Activated gamma-delta T cell treated with Interleukin-2 at 50 U/mL for 16 hours (primary cell): ENCODE measurements around the gene CARF.
A peak's percentile ranks its signal among the peaks of the same experiment; 100 is the strongest.
"Not testable (repeated sequence)": the region's sequence is repeated elsewhere in the genome, so short reads cannot be mapped to it uniquely, and the experiment has no call there.

Experiments used
- DNase-seq: peaks from one replicate; pipeline ENCODE4 v3.0.0-alpha.2; 2020

The CARF gene

DNA sequence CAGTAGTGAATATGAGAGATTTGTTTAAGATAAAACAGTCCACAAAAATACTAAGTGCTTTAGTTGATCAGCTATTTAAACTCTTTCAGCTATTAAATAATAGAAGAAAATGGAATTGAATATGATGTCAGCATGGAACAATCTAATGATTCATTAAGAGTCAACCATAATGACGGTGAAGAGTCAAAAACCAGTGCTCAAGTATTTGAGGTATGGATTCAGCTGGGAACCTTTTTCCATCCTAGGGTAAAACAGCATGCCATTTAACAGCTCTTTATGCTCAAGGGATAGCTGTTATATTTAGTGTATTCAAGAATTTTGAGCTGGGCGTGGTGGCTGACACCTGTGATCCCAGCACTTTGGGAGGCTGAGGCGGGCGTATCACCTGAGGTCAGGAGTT, 29.7 kb downstream of the CARF start:
- DNase-seq, result no peak

DNA sequence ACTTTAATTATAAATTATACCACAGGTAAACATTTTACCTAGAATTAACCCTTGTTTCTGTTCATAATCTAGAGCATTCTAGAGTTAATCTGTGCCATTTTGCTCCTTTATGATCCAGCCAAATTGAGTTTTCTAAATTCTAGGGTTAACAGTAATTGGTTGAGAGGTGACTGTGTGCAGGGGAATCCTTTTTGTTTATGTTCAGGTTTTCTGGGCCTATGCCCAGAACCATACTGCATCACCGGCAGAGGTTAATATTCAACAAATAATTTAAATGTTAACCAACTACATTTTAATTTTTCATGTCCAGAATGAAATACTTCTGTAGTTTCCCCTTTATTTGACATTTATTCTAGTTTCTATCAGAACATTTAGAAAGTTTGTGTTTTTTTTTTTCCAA, 32.3 kb downstream of the CARF start:
- DNase-seq, result no peak

DNA sequence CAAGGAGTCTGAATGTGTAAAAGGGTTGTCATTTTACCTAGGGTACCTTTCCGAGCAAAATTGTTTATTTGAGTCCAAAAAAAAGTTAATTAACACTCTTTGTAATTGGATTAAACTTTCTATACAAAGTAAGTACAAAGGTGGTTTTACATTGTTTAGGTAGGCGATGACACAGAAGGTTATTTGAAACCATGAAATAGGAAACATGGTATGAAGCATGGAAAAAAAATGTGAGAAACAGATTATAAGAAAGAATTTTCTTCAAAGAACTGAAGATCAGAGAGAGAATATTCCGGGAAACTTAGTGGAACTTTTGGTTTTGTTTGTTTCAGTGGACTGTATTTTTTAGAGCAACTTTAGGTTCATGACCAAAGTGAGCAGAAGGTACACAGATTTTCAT, 32.7 kb downstream of the CARF start:
- no peak for DNase-seq

DNA sequence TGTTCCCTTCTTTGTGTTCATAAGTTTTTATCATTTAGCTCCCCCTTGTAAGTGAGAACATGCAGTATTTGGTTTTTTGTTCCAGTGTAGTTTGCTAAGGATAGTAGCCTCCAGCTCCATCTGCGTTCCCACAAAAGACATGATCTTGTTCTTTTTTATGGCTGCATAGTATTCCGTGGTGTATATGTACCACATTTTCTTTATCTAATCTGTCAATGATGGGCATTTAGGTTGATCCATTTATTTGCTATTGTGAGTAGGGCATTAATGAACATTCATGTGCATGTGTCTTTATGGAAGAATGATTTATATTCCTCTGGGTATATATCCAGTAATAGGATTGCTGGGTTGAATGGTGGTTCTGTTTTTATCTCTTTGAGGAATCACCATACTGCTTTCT, 33.4 kb downstream of the CARF start:
- no peak for DNase-seq

DNA sequence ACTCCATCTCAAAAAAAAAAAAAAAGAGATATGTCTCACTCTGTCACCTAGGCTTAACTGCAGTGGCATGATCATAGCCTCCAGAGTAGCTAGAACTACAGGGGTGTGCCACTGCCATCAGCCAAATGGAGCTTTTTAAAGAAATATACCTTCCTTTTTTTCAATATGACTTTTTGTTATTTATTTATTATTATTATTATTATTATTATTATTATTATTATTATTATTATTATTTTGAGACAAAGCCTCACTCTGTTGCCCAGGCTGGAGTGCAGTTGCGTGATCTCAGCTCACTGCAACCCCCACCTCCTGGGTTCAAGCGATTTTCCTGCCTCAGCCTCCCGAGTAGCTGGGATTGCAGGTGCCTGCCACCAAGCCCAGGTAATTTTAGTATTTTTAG, 37.3 kb downstream of the CARF start:
- not testable (repeated sequence) for DNase-seq

DNA sequence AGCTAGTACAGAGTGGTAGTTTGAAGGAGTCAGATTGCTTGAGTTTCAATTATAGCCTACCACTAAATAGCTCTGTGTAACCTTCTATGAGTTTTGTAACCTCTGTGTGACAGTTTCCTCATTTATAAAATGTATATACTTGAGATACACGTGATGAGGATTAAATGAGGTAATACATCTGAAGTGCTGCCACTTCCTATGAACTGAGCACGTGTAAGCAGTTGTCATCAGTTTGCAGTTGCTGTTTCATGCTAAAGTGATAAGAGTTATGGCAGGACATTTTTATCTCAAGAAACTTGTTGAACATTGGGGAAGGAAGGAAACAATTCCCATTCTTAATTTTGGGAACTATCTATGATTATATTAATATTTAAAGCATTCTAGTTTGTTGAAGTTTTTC, 38.5 kb downstream of the CARF start:
- no peak for DNase-seq

DNA sequence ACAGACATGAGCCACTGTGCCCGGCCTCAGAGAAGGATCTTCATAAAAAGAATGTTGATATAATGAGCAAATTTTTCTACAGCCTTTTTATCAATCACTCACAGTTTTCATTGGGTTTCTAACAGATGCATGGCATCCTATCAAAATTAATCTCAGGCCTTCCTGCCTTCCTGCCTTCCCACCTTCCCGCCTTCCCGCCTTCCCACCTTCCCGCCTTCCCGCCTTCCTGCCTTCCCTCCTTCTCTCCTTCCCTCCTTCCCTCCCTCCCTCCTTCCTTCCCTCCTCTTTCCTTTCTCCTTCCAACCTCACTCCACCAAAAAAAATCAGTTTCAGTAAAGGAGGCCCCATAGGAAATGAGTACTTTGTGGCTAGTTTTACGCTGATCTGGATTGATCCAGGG, 48.4 kb downstream of the CARF start:
- no peak for DNase-seq

DNA sequence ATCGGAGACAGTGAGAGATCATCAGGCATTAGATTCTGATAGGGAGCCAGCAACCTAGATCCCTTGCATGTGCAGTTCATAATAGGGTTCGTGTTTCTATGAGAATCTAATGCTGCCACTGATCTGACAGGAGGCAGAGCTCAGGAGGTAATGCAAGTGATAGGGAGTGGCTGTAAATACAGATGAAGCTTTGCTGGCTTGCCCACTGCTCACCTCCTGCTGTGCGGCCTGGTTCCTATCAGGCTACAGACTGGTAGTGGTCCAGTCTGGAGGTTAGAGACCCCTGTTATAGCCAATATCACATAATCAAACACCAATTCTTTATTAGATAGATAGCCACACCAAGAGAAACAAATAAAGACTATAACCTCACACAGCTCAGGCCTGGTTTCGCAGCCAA, 51.6 kb downstream of the CARF start:
- no peak for DNase-seq

DNA sequence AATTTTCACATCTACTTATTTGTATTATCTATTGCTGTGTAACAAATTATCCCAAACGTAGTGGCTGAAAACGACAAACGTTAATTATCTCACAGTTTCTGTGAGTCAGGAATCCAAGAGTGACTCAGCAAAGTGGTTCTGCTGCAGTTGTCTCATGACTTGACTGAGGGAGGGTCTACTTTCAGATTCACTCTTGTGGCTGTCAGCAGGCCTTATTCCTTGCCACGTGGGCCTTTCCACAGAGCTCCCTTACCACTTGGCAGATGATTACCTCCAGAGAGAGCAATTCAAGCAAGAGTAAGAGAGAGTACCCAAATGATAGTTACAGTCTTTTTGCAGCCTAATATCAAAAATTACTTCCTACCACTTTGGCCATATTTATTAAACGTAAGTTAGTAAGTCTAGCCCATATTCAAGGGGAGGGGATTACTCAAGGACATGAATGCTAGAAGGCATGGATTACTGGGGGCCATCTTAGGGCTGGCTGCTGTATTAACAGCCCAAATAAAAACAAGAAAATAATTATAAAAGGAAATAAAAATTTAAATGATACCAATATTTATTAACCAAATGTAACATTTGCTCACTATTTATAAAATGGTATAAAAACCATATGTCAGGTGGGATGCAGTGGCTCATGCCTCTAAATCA, 53.9 kb downstream of the CARF start:
- no peak for DNase-seq

DNA sequence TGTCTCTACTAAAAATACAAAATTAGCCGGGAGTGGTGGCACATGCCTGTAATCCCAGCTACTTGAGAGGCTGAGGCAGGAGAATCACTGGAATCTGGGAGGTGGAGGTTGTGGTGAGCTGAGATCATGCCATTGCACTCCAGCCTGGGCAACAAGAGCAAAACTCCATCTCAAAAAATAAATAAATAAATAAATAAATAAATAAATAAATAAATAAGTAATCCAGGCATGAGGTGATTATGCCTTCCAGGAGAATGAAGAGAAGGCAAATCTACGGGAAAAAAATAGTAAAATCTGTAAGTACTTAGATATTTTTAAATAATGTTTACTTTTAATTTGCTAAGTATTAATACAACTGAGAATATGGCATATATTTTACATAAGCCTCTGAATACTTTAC, 57.3 kb downstream of the CARF start:
- not testable (repeated sequence) for DNase-seq

DNA sequence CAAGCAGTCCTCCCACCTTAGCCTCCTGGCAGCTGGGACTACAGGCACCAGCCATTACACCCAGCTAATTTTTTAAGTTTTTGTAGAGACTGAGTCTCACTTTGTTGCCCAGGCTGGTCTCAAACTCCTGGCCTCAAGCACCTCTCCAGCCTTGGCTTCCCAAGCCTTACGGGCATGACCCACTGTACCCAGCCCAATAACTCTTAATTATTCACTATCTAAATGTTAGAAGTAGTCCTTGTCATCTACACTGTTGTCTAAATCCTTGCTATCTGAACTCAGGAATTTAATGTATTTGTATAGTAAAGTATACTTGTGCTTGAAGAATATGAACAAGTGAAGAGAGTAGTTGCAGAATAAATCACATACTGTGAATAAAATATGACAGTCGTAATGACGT, 64.7 kb downstream of the CARF start:
- no peak for DNase-seq

DNA sequence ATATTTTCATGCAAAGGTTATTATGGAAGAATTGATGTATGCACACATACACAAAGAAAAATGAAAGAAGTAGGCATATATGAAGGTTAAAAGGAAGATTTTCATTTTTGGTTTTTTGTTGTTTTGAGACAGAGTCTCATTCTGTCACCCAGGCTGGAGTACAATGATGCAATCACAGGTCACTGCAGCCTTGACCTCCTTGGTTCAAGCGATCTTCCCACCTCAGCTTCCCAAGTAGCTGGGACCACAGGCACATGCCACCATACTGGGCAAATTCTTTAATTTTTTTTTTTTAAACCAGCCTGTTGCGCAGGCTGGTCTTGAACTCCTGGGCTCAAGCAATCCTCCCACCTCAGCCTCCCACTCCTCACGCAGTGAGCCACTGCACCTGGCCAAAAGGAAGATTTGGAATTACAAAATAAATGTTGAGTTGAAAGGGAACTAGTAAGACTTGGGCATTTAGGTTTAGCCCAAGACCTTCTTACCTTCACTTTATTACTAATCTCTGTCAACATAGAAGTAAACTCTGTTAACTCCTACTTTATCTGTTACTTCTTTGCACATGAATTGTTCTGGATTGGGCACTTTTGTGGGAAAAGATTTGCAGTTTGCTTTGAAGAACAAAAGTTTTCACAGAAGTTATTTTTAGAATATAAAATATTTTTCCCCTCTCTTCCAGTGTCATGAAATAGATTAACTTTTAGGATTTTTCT, 70.9 kb downstream of the CARF start:
- DNase-seq, result no peak

DNA sequence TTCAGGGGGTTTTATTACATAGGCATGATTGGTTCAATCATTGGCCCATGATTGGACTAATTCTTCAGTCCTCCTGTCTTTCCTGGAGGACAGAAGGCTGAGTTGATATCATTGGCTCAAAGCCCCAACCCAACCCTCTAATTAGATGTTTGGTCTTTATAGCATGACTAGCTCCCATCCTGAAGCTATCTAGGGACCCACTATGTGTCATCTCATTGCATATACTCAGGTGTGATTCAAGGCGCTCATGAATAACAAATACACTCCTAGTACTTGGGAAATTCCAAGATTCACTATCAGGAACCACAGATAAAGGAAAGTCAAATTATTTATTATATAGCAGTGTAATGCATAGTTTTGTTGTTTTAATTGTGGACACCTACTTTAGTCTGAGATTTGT, 77.7 kb downstream of the CARF start:
- no peak for DNase-seq

DNA sequence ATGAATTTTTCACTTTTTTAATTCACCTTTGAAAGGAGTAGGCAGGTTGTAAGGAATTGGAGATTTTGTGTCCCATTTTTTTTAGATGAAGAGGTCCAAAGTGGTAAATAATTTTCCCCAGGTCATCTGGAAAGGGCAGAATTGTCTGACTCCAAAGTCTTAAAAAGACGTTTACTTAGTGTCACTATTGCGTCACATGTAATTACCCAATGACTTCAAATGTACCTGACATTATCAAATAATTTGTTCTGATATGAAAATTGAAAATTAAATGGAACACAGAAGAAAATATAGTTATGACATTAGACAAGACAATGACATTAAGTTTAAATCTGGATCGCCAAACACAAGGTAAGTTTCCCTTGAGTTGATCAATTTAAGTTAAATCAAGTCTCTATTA, 78.4 kb downstream of the CARF start:
- DNase-seq, result no peak

DNA sequence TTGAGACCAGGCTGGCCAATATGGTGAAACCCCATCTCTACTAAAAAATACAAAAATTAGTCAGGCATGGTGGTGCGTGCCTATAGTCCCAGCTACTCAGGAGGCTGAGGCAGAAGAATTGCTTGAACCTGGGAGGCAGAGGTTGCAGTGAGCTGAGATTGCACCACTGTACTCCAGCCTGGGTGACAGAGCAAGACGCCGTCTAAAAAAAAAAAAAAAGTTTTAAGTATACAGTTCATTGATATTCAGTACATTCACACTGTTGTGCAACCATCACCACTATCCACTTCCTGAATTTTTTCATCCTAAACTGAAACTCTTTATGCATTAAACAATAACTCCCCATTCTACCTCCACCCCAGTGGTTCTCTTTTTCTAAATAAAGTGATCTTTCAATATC, 85.0 kb downstream of the CARF start:
- not testable (repeated sequence) for DNase-seq

DNA sequence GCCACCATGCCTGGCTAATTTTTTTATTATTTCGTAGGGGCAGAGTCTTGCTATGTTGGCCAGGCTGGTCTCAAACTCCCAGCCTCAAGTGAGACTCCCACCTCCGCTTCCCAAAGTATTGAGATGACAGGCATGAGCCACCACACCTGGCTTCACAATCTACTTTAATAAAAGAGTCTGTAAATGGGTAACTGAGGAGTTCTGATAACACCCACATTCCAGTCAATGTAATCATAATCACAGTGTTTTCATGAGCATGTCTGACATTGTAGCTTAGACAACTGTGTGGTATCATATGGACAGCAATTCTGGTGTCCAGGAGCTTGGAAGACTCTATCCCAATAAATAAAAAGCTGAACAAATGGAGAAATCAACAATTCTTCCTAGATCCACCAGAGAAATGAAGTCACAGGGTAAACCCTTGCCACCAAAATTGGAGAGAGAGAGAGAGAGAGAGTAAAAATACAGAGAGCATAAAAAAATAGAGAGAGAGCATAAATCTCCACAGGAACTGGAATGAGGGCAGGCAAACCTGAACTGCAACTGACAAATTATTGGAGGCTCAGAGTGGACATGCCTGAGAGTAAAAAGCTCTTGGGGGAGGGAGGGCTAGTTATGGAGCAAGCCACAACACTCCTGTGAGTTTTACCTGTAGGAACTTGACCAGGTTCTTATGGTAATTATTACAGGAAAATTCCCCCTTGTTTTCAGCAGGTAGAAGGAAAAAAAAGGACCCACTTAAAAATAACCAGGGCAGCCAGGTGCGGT, 90.2 kb downstream of the CARF start:
- no peak for DNase-seq

DNA sequence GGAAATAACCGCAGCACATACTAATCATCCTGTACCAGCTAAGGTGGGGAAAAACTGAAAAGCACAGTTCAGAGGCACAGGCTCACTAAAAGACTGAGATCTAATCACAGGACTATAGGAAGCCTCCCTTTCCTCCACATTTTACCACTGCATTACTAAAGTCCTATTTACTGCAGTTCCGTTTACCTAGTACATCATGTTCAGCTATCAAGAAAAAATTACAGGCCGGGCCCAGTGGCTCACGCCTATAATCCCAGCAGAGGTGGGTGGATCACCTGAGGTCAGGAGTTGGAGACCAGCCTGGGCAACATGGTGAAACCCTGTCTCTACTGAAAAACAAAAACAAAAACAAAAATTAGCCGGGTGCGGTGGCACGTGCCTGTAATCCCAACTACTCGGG, 91.6 kb downstream of the CARF start:
- no peak for DNase-seq

DNA sequence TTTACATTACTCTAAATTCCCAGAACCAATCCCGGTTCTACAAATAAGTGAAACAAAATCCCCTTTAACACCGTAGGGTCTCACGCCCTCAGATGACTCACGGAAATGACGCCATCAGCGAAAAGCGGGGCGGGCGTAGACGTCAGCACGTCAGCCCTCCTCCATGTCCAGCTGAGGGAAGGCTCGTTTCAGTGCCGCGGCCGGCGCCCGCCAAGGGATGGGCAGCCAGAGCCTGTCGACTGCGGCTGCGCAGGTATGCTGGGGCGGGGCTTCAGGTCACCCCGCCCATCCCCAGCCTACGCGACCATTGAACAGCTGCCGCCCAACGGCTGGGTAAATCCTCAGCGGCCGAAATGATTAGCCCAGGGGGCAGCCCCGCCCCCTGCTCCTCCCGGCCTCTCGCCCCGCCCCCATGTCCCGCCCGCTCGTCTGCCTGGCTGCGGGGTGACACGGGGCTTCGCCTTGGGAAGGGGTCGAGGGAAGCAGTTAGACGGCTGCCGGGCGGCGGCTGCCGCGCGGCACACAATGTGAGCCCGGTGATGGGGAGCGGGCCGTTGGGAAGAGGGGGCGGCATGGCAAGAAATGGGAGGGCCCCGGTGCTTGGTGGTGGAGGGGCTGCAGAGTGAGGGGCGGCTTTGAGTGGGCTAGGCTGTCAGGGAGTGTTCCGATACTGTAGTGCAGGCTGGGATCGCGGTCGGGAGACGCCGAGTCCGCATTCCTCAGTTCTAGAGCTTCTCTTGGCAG, 102.6 kb downstream of the CARF start, which contains the start of gene NBEAL1:
TSS of gene NBEAL1 (plus strand) at position 420 of the 744 bp plus-strand sequence. CDS start 1,510 bp downstream, outside the sequence.
- DNase-seq, result peak; percentile 96

DNA sequence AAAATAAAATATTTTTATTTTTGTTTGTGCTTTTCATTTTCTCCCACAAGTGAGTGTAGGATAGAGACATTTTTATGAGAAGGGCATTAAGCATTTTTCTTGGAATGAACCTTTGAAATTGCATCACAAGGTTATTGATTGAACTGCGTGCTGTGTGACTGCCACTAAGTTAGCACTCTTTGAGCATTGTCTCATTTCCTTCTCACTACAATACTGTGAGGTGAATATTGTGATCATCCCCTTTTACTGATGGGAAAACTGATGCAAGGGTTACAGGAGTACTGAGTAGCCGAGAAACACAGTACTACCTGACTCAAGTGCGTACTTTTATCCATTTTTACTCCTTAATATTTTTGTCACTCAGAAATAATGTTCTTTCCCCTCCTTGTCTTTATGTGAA, 104.6 kb downstream of the CARF start:
- DNase-seq, result no peak

DNA sequence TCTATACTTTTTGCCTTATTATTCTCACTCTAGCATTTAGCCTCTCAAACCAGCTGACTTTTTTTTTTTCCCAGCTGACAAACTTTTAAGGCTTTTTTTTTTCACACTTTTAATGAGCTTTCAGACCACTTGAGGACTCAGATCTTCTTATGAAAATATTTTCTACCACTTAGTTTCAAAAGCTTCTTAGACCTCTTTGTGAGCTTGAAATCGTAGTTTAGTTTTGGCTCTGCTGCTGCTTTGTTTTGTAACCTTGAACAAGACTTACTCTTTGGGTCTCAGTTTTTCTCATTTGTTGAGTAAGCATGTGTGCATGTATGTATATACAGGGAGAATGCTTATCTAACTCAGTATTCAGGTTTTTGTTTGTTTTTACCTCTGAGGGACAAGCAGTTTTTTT, 106.1 kb downstream of the CARF start:
- no peak for DNase-seq

DNA sequence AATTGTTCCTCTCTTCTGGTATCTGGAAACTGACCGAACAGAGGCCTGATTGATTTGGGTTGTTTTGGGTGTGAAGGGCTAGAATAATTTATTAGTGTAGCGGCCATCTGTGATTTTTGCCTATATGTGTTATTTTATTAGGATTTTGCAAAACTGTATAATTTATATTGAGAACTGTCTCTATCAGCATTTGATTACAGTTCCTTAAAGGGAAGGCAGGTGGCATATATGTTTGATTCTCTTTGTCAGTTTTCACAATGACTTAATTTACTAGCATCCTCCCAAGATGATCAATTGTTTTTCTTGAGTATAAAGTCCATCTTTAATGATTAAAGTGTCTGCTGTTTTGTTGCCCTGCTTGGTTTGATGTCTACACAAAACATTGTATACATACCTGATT, 107.1 kb downstream of the CARF start:
- no peak for DNase-seq

DNA sequence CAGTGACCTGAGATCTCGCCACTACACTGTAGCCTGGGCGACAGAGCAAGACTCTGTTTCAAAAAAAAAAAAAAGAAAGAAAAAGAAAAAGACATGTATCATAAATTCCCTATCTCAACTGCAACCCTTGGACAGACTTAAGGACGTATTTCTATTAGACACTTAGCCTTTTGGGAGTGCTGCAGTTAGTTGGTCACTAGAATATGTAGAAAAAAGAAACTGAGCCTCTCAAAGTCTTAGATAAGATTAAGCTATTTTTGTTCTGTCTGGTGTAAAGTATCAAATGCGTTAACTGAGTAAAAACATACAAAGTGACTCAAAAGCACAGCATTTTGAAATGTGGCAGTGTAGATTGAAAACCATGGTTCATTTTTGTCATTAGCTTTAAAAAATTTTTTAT, 109.9 kb downstream of the CARF start:
- DNase-seq, result no peak

DNA sequence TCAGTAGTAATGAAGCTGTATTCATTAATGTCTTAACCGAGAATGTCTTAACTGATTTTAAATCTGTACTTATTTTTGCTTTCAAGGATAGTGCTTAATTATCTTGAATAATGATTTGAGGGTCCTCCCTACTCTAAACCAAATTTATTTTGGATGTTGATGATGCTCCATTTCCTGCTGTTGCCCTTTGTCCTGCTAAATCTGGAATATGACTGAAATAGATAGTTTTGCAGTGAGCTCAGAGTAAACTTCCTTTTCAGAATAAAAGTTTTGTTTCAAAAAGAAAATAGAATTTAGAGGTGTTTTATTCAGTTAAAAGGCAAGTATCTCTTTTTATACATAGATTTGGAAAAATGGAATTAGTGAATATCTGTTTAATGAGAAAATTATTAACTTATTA, 110.7 kb downstream of the CARF start:
- DNase-seq, result no peak
